ENCODE data around the gene SLC35E1. TPM values are rescaled to one million over a fixed set of nuclear protein-coding genes. Genes with fewer than 3 reads are reported as not detected.

Gene SLC35E1
- total RNA-seq, 1 experiment from 2014 or later, result 52.6 TPM

DNA sequence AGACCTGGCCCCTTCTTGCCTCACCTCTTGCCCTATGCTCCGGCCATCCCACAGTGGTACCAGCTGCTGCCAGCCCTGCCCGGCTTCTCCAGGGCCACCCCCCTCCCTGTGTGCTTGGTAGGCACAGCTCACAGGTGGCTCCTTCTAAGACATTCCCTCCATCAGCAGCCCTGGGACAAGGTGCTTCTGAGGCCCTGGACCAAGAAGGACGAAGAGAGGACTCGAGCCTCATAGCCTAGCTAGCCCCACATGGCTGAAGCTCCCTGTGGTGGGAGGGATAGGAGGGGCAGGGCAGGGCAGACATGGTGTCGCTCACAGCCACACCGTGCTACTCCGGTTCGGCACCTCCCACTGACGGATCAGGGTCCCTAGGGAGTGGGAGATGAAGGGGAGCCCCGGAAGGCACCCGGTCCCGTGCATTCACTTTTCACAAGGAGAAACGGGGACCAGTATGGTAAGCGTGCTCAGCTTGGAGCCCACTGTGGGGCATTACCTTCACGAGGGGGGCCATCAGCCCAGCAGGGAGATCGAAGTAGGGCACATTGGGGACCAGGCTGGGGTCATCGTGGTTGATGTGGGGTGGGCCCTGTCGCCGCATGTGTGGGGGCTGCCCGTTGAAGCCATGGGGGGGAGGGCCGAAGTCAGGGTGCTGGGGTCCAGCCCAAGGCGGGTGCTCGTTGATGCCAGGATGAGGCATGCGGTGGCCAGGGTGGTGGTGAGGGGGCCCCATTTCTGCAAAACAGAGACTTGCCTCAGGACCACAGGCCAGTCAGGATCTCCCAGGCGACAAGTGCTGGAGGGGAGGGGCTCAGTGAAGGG lies 49.4 kb downstream of the SLC35E1 start:
- CTCF ChIA-PET, result no interaction called here
- ATAC-seq (no peak), DNase-seq (no peak)
- Histone ChIP-seq H3K4me3 (ENCODE audit: low read length) (no peak overlapping the region), H4K20me1 (ENCODE audit: low read length) (peaks cover 14% of the 10 kb centered on the region; the same call in 1 of the 2 replicates), H3K4me1 (ENCODE audit: insufficient read depth, low read length) (peaks cover 2% of the 10 kb centered on the region; the same call in 1 of the 2 replicates), H3K36me3 (ENCODE audit: low read depth, low read length) (peaks cover 75% of the 10 kb centered on the region), H3K9ac (ENCODE audit: low read length) (no peak overlapping the region), H3K9me3 (ENCODE audit: low read length) (no peaks in the 10 kb centered on the region), H3K4me2 (ENCODE audit: low read length) (no peak overlapping the region), H3K27ac (ENCODE audit: low read length) (no peak overlapping the region), H2AFZ (ENCODE audit: low read length) (no peak overlapping the region), H3K79me2 (ENCODE audit: low read length) (no peaks in the 10 kb centered on the region), H3K27me3 (ENCODE audit: low read length) (no peaks in the 10 kb centered on the region), H3F3A (ENCODE audit: low read length, unreplicated experiment) (peaks cover 2% of the 10 kb centered on the region), H3K9me2 (replicated peaks; ENCODE audit: low read length) (no peaks in the 10 kb centered on the region)
- BruUV-seq (replicated peaks), result no TSS peak
- POLR2A ChIA-PET (ENCODE audit: unreplicated experiment), result no interaction called here
- TF ChIP-seq EZH2 (IDR thresholded peaks at IDR 0.05; ENCODE audit: low read length, unreplicated experiment) (no peak), EZH2phosphoT487 (IDR thresholded peaks at IDR 0.05; ENCODE audit: borderline replicate concordance, low read length) (no peak)
- TF ChIP-seq, protein P1, sequence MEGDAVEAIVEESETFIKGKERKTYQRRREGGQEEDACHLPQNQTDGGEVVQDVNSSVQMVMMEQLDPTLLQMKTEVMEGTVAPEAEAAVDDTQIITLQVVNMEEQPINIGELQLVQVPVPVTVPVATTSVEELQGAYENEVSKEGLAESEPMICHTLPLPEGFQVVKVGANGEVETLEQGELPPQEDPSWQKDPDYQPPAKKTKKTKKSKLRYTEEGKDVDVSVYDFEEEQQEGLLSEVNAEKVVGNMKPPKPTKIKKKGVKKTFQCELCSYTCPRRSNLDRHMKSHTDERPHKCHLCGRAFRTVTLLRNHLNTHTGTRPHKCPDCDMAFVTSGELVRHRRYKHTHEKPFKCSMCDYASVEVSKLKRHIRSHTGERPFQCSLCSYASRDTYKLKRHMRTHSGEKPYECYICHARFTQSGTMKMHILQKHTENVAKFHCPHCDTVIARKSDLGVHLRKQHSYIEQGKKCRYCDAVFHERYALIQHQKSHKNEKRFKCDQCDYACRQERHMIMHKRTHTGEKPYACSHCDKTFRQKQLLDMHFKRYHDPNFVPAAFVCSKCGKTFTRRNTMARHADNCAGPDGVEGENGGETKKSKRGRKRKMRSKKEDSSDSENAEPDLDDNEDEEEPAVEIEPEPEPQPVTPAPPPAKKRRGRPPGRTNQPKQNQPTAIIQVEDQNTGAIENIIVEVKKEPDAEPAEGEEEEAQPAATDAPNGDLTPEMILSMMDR (conservative IDR thresholded peaks at IDR 0.05; ENCODE audit: low read depth, low read length), result no peak
- intact Hi-C loops (cut with micrococcal nuclease), result no loop called here

DNA sequence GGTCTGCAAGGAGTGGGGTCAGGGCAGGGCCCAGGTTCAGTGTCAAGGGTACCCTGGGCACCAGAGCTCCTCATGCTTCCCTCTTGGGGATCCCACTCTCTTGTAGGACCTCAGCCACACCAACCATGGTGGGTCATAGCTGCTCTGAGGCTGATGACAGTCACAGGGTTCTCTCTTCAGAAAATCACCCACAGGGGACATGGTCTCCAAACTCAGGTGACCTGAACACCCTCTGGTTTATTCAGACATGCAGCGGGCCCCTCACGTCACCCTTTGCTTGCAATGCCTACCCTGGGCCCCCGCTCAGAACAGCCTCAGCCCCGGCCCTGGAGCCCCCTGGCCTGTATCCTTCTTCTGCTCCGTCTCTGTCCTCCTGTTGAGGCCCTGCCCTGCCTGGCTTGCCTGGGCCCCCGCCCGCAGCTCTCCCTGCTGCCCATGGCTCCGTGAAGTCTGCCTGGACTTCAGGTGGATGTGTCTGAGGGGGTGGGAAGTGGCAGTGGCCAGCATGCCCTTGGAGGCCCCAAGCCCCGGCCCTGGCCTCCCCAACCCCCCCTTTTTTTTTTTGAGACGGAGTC lies 50.4 kb downstream of the SLC35E1 start:
- Histone ChIP-seq H3K4me2 (ENCODE audit: low read length) (no peak overlapping the region), H3K9me2 (replicated peaks; ENCODE audit: low read length) (no peaks in the 10 kb centered on the region), H4K20me1 (ENCODE audit: low read length) (peaks cover 8% of the 10 kb centered on the region; the same call in 1 of the 2 replicates), H3K36me3 (ENCODE audit: low read depth, low read length) (peaks cover 69% of the 10 kb centered on the region), H3K79me2 (ENCODE audit: low read length) (no peaks in the 10 kb centered on the region), H3K27me3 (ENCODE audit: low read length) (no peaks in the 10 kb centered on the region), H3K9me3 (ENCODE audit: low read length) (no peaks in the 10 kb centered on the region), H3K4me3 (ENCODE audit: low read length) (no peak overlapping the region), H3K4me1 (ENCODE audit: insufficient read depth, low read length) (no peaks in the 10 kb centered on the region), H3F3A (ENCODE audit: low read length, unreplicated experiment) (peaks cover 4% of the 10 kb centered on the region), H2AFZ (ENCODE audit: low read length) (no peak overlapping the region), H3K27ac (ENCODE audit: low read length) (no peak overlapping the region), H3K9ac (ENCODE audit: low read length) (no peak overlapping the region)
- ATAC-seq (no peak), DNase-seq (no peak)
- POLR2A ChIA-PET (ENCODE audit: unreplicated experiment), result interaction anchor here (0.7 kb wide), 1 partner anchor 59 kb away, joined by 7 read pairs; no protein-coding TSS in a partner anchor
- BruUV-seq (replicated peaks), result no TSS peak
- TF ChIP-seq EZH2phosphoT487 (IDR thresholded peaks at IDR 0.05; ENCODE audit: borderline replicate concordance, low read length) (no peak), EZH2 (IDR thresholded peaks at IDR 0.05; ENCODE audit: low read length, unreplicated experiment) (no peak)
- TF ChIP-seq, protein P1 (conservative IDR thresholded peaks at IDR 0.05; ENCODE audit: low read depth, low read length), result no peak
- intact Hi-C loops (cut with micrococcal nuclease), result no loop called here
- CTCF ChIA-PET, result no interaction called here

All from PC-3 (cell line).